Dedifferentiated amniotic fluid mesenchymal stem cell (primary cell): ENCODE data around the gene PSMB7.

Source experiments
- DNase-seq: peaks from one replicate; pipeline ENCODE4 v3.0.0-alpha.2; 2016; ENCODE audit errors: extremely low spot score

The PSMB7 gene

DNA sequence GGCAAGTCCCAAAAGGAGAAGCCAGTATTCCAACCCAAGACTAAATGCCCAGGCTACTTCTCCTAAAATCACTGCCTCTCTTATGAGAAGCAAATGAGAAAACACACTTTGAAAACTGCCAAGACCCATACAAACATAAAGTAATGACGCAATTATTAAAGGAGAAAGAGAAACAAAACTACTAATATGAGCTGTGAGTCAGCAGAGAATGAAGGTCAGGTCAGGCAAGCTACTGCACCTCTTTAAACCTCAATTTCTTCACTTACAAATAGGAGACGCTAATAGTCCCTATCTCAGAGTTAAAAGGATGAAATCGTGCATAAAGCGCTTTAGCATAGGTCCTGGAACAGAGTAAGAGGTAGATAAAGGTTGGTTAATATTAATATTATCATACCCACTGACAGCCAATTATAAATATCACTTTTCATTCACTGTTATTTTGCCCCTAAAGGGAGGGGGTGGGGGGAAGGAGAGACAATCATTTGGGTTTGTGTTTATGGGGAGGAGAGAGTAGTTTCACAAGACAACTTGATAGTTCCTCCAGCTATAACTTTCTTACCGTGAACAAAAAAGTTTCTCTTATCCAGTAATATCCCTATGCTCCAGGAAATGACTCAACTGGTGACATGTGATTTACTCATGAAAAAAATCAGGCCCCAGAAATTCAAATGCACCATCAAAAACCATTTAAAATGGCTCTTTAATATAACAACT is 3.6 kb downstream of the PSMB7 start:
- DNase-seq: no peak

GRCh38 chr9:124410321-124410913 is 4.8 kb downstream of the PSMB7 start:
- no peak for DNase-seq

DNA sequence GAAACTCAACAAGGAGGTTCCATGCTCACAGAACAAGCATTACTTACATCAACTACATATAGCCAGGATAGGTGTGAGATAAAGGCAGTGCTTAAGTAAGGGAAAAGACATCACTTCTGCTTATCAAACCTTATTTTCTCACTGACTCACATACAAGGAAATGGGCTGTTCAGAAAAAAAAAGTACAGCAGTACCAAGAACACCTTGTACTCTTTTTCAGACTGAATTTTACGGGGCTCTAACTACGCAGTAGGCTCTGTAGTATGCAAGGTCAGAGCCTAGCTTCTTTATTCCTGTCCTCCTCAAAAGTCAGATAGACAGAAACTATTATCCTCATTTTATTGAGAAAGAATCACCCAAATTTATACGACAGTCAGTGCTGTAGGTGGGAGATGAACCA is 5.8 kb downstream of the PSMB7 start:
- DNase-seq: no peak

GRCh38 chr9:124403246-124403645 is 12.0 kb downstream of the PSMB7 start:
- no peak for DNase-seq

DNA sequence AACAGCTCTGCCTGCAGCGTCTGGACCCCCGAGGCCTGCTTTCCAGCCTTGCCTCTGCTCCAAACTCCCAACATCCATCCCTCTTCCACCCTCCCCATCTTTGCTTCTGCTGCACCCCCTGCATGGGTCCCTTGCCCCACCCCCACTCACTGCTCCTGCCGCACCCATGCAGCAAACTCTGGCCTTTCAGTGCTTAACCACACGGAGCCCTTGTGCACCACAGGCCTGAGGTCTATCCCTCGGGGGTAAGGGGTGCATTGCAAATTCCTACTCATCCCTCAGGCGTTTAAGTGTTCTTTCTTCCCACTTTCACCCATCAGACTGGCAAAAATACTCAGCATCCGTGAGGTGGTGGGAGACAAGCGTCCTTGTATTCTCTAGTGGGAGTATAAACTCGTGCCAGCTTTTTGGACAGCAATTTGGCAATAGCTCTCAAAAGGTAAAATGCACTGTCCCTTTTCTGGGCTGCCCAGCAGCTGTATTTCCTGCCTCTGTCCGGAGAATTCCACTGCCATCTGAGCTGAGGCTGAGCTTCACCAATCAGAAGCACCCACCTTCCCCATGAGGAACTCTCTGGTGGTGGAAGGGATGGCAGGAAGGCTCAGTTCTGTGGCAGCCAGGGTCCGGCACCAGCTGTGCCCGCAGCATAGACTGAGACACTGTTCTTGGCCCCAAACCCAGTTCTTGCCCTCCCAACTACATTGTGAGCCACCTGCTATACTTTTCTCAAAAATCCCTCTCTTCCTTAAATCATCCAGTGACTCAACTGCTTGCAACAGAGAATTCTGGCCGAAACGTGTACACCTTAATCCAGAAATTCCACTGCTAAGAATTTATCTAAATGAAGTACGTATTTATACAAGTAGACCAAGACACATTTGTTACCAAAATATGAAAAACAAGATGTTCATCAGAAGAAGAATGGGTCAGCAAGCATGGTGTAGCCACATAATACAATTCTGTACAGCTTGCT is 15.0 kb downstream of the PSMB7 start:
- DNase-seq: no peak

DNA sequence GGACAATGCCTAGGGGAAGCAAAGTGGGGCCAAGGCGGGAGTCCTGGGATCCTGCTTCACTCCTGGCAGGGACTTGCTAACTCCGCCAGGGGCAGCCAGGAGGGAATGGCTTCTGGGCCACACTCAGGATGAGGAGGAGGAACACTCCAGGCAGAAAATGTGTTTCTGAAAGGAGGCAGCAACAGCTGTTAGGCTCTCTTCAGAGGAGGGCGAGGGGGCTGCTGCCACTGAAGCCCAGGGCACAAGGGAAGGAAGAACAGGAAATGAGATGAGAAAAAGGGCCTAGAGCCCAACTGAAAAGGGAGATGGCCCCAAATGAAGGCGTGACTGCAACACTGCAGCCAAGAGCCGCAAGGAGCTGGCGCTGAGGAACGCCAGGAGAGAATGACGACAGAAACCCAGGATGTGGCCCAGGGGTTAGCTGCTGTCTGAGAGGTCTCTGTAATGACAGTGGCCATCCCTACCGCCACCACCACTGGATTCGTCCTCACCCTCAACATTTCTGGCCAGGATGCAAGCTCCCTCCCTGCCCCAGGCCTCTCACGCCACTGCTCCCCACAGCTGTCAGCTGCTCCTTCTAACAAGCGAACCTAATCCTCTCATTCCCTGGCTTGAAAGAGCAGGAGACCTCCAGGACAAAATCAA is 15.8 kb downstream of the PSMB7 start:
- DNase-seq: no peak

- no peak for DNase-seq
Observed at GRCh38 chr9:124398191-124398935, 16.9 kb downstream of the PSMB7 start.

- no peak for DNase-seq
Observed at GRCh38 chr9:124395826-124396225, 19.4 kb downstream of the PSMB7 start.

DNA sequence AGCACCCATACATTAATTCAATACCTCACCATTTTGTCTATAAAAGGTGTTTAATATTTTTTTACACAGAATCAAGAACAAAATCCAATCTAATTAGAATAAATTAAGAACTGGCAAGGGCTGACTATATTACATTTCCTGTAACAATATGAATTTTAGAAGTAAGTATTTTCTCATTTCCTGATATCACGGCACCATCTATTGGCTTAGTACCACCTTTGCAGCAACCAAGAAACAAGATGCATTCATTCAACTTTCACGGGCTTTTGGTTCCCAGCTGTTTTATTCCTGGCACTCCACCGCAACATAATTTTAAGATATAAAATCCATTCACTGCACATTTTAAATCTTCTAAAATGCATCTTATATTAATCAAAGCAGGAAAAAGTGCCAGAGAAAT is 20.6 kb downstream of the PSMB7 start:
- no peak for DNase-seq

GRCh38 chr9:124394167-124394566 is 21.1 kb downstream of the PSMB7 start:
- no peak for DNase-seq

DNA sequence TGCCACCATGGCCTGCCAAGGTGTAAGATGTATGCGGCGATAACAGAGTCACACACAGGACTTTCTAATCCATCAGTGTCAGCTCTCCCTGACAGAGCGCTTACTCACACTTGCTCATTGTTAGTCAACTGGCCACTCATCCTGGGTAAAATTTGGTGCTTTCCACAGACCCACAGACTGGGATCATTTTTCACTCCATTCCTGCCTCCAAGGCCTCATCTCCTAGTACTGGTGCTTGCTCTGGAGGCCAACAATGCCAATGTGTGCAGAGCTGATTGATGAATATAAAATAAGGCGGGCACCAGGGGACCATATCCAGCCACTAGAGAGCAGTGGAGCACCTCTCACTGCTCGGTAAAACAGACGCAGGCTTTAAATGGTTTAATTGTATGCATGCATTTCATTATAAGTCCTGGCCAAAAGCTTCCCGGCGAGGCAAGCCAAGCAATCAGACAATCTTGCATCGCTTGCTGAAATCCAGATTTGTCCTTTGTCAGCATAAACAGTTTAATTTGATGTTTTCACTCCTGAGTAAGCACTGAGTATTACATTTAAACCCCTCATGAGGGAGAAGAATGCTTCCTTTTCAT is 22.3 kb downstream of the PSMB7 start:
- peak; percentile 43 for DNase-seq

DNA sequence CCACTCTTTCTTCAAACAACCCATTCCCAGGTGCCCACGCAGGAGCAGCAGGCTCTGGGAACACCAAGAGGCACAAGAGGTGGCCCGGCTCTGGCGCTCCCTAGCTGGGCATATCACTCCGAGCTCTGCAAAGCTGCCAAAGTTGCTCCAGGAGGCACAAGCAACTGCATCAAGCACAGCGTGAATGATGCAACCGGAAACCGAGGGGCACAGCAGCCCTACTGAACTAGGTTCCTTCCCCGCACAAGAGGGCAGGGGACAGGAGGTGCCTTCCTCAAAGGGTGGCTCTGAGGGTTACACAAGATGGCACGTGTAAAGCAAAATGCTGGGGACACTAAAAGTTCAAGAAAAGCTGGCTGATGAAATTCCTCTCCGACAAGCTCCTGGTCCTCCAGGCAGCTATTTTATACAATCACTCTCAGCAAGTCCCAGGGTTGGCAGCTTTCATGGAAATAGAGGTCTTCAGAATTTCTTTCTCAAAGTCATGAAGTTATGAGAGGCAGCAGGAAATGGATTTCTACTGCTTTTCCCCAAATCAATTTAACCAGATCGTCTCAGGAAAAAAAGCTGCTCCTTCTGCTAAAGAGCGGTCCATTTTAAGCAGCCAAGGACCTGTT is 22.9 kb downstream of the PSMB7 start:
- no peak for DNase-seq

GRCh38 chr9:124390794-124391658 is 24.2 kb downstream of the PSMB7 start:
- peak; percentile 56 for DNase-seq

DNA sequence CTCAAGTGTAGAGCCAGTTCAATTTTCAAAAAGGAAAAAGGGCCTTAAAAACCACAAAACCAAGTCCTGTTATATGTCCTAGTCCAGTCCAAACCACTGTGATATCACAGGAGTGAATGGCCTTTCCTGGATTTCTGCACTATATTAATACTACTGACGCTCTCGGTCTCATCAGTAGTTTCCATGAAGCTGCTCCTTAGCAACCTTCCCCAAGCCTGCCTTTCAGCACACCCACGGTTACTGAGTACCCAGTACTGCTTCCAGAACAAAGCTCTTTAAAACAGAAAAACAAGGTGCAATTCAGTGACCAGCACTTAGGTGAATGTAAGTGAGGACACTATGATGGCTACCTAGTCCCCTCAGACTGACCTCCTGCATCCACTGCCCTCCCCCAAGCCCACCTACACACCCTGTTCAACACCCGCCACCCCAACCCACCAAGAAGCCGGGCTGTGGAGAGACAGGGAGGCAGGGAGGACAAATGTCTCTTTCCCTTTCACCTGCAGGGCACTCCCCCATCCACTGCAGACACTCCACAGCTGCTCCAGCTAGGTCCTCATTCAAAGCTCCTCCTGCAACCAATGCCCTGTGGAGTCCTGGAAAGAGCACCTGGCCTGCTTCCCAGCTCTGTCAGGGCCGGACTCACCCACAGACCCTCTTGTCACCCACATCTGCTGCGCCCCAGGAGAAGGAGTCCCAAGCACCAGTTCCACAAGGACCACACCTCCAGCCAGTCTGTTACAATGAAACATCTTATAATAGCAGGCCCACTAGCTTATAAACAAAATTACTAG is 25.9 kb downstream of the PSMB7 start:
- DNase-seq: no peak

DNA sequence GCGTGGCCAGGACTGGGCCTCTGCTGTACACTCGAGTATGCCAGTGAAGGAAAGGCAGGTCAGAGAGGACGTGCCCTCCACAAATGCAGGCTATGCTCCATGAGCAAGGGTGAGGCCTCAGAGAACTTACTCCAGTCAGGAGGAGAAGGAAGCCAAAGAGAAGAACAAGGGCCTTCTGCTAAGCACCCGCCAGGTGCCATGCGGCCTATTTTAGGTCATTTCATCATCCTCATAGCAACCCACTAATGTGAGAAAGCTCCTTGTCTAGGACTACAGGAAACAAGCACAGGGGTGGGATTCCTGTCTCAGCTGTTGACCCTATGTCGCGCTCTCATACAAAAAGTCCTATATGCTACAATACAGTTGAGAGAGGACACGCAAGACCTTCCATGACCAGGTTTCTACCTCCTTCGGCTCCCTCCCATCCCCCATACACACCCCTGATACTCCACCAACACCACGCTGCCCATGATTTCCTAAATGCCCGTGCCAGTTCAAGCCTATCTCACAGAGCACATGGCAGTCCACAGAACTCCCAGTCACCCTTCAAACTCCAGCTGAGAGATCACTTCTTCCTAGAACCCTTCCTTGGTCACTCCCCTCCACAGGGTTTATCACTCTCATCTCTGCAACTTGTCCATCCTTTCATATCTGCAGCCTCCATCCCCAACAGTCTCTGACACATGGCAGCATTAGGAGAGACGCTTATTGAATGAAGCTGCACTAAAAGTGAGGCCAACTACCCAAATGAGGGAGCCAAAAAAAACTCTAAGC is 26.8 kb downstream of the PSMB7 start:
- DNase-seq: no peak

DNA sequence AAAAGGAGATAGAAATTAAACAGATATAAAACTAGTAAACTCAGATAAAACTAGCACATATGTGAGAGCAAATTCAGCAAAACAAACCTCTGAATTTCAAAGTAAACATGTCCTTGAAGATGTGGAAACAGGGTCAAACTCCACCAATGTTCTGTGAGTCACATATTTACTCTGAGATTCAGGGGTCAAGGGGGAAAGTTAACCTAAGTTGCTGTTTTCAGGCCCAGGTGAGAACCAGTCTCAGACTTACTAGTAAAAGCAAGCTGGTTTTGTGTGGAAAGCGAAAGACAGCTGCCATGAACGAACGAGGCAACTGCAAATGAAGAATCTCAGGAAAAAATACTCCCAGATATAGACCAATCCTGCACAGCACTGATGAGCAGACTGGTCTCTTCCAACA is 29.0 kb downstream of the PSMB7 start:
- DNase-seq: no peak

DNA sequence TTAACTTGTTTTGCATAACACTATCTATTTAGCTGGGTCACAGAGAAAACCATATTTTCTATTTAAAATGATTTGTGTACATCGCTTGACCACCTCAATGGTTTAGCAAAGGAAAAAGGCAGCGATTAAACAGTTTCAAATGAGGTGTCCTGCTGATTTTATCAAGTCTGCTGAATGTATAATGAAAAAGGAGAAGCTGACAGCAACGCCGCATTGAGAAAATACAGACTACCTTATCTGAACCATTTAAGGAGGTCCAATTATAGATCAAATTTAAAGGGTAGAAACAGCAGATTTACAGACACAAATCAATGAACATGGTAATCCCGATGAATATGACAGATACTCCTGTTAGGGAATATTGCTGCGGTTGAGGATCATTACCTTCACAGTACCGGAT is 29.6 kb downstream of the PSMB7 start:
- DNase-seq: no peak

DNA sequence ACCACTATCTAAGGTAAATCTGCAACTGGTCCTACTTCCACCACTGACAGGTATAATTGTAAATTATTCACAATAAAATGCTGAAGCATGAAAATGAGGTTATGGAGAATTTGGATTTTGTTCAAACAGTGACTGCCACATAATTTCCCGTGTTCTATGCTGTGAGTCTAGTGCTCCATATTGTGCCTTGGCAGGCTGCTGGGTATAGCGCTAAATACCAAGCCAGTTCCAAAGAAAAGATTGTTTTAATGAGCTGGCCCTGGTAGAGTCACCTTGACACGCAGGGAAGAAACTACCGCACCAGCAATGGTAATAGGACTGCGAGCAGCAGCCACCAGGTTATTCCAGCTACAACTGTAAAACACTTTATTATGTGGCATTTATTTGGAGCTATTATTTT is 30.4 kb downstream of the PSMB7 start:
- DNase-seq: no peak
